Testis (tissue), 3 donors: Measurements from ENCODE around the gene EEF1G. TPM values are rescaled to one million over a fixed set of nuclear protein-coding genes. Genes with fewer than 3 reads are reported as not detected.

Source experiments
- DNase-seq: peaks from one replicate; pipeline ENCODE4 v3.0.0-alpha.2; 2019
- H3K27ac ChIP-seq, 2 donors: fragments of 200-600 bp; sonication (generic); one replicate each; pipeline ENCODE4 v1.5.1; 2019
- H3K27me3 ChIP-seq: fragments of 200-600 bp; sonication (generic); one replicate; pipeline ENCODE4 v1.5.1; 2019
- H3K36me3 ChIP-seq: fragments of 200-600 bp; sonication (generic); one replicate; pipeline ENCODE4 v1.5.1; 2017; ENCODE audit warnings: low read depth; ENCODE audit errors: missing control alignments
- H3K4me1 ChIP-seq: fragments of 200-600 bp; sonication (generic); one replicate; pipeline ENCODE4 v1.5.1; 2019
- H3K4me3 ChIP-seq, 2 donors: fragments of 200-600 bp; sonication (generic); one replicate each; pipeline ENCODE4 v1.5.1; 2017 to 2019
- H3K9me3 ChIP-seq: fragments of 200-600 bp; sonication (generic); one replicate; pipeline ENCODE4 v1.5.1; 2017
- CTCF ChIP-seq, 3 experiments: fragments of 450-650 bp in 2 of 3; fragments of 200-600 bp in 1 of 3; sonication (generic) in 1 of 3; IDR thresholded peaks; one replicate each; pipeline ENCODE4 v1.5.1; 2016 to 2019; ENCODE audit warnings: antibody characterized with exemption in 3 of 3, mild to moderate bottlenecking in 2 of 3, moderate library complexity in 1 of 3
- POLR2A ChIP-seq: fragments of 450-650 bp; IDR thresholded peaks from one replicate; pipeline ENCODE4 v1.6.1; 2017; ENCODE audit warnings: antibody characterized with exemption, mild to moderate bottlenecking, moderate library complexity
- WGBS, 2 donors: methylation state at CpG; one replicate each; pipeline ENCODE4 v1.1.5; 2018; 5-methylcytosine and 5-hydroxymethylcytosine counted together
- intact Hi-C: fragments of 100-400 bp; cut with DNase I; formaldehyde crosslinking; loops from one replicate; pipeline ENCODE4 v1.15.1; 2023; ENCODE audit warnings: low total_unique reads
- polyA plus RNA-seq: library from polyadenylated mRNA; stranded (reverse); fragments of 350-450 nt; fragmentation: Illumina TruSeq; extraction: RNeasy Lipid Tissue Mini Kit (QIAGEN cat#74804); gene quantifications from one replicate; pipeline ENCODE4 v1.2.3, GENCODE V29; 2014; ENCODE audit warnings: low read depth, low replicate concordance; ENCODE audit not compliant: insufficient read depth
- total RNA-seq, 2 donors: library from RNA; depleted of rRNA; stranded (reverse); fragments of >200 nt; gene quantifications; one replicate each; pipeline ENCODE4 v1.2.3, GENCODE V29; 2016

The EEF1G gene
- total and polyA plus RNA-seq, 3 donors from 2014 or later: 607 to 1,165 (median 868) TPM

- no peaks in the 10 kb centered on the region for H3K9me3 ChIP-seq
Measured at GRCh38 chr11:62611705-62612365, 38.1 kb upstream of the EEF1G start.

GRCh38 chr11:62610814-62611704 lies 37.4 kb upstream of the EEF1G start:
- H3K4me3 ChIP-seq: peak overlapping the region; percentile 75 to 88
- no peak for TF ChIP-seq CTCF (IDR thresholded peaks at IDR 0.05)
- TF ChIP-seq POLR2A: no peak
- H3K4me1 ChIP-seq: peaks cover 24% of the 10 kb centered on the region
- H3K27ac ChIP-seq: peak overlapping the region; percentile 85 to 94
- no peaks in the 10 kb centered on the region for H3K9me3 ChIP-seq
- no peak for DNase-seq
- intact Hi-C loops: no loop called here
- 34 to 47% methylated on average over 25 to 28 of the region's 28 CpGs for WGBS, 2 donors
- H3K36me3 ChIP-seq: no peaks in the 10 kb centered on the region
- no peaks in the 10 kb centered on the region for H3K27me3 ChIP-seq

More at GRCh38 chr11:62611705-62612365, 38.1 kb upstream of the EEF1G start:
- 0 to 1% methylated on average over 28 to 34 of the region's 34 CpGs for WGBS, 2 donors
- peak; percentile 69 for DNase-seq
- TF ChIP-seq CTCF (IDR thresholded peaks at IDR 0.05): peak in 1 of 3 experiments; percentile 4
- no peak for TF ChIP-seq POLR2A
- Histone ChIP-seq H3K36me3 (no peaks in the 10 kb centered on the region), H3K4me3 (peak overlapping the region; percentile 75 to 88), H3K4me1 (peaks cover 24% of the 10 kb centered on the region), H3K27ac (peak overlapping the region; percentile 85 to 94), H3K27me3 (no peaks in the 10 kb centered on the region)
- intact Hi-C loops: no loop called here

DNA sequence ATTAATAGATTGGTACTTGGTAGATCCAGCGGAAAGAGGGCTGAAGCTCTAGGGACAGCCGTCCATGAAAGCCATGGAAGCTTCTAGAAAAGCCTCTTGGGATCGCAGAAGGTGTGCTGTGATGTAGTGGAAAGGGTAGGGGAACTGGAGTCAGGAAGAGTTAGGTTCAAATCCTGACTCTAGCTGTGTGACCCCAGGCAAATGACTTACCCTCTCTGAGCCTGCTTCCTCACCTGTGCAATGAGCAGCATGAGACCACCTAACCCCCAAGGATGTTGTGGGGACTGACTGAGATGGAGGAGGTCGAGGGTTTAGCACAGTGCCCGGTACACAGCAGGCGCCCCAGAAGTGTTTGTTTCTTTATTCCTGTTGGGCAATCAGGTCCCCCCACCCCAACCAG lies 36.7 kb upstream of the EEF1G start:
- Histone ChIP-seq H3K27ac (peak overlapping the region in 1 of 2 donors; percentile 94), H3K4me1 (peaks cover 24% of the 10 kb centered on the region), H3K36me3 (no peaks in the 10 kb centered on the region), H3K9me3 (no peaks in the 10 kb centered on the region), H3K4me3 (no peak overlapping the region), H3K27me3 (no peaks in the 10 kb centered on the region)
- intact Hi-C loops: no loop called here
- WGBS, 2 donors: 67 to 75% methylated on average over 6 of the region's 6 CpGs
- no peak for DNase-seq
- TF ChIP-seq POLR2A (no peak), CTCF (IDR thresholded peaks at IDR 0.05) (no peak)

GRCh38 chr11:62608776-62609175 lies 35.1 kb upstream of the EEF1G start:
- H3K4me1 ChIP-seq: peaks cover 29% of the 10 kb centered on the region
- WGBS, 2 donors: 88 to 92% methylated on average over 12 of the region's 12 CpGs
- no peak overlapping the region for H3K4me3 ChIP-seq
- no peaks in the 10 kb centered on the region for H3K36me3 ChIP-seq
- TF ChIP-seq CTCF (IDR thresholded peaks at IDR 0.05) (no peak), POLR2A (no peak)
- intact Hi-C loops: no loop called here
- DNase-seq: no peak
- no peaks in the 10 kb centered on the region for H3K9me3 ChIP-seq
- no peaks in the 10 kb centered on the region for H3K27me3 ChIP-seq
- no peak overlapping the region for H3K27ac ChIP-seq
